ENCODE results near the gene EMD. TPM values are rescaled to one million over a fixed set of nuclear protein-coding genes. Genes with fewer than 3 reads are reported as not detected.
A peak's percentile ranks its signal among the peaks of the same experiment; 100 is the strongest.

The EMD gene
- total and polyA plus RNA-seq, 12 donors = 47.8 to 170 (median 59.6) TPM

- H3K9me3 ChIP-seq = peaks cover 0 to 6% (median 0%) of the 10 kb centered on the region in 11 donors
- H3K27me3 ChIP-seq = no peaks in the 10 kb centered on the region
- ATAC-seq (no peak), DNase-seq (no peak)
- peaks cover 0 to 30% (median 15%) of the 10 kb centered on the region in 9 donors for H3K4me1 ChIP-seq
- intact Hi-C loops (cut with DNase I) = no loop called here
- no peak for TF ChIP-seq CTCF (IDR thresholded peaks at IDR 0.05)
- peaks cover 0 to 20% (median 0%) of the 10 kb centered on the region in 9 donors for H3K36me3 ChIP-seq
- H3K4me3 ChIP-seq = peak overlapping the region in 5 of 10 donors; percentile 80 to 86 (median 82)
- WGBS, 2 donors = 81 to 89% methylated on average over 6 to 14 of the region's 14 CpGs
- H3K27ac ChIP-seq = peak overlapping the region in 5 of 10 donors; percentile 91 to 99 (median 98)
These were observed 1.7 kb downstream of the EMD start for GRCh38 chrX:154380787-154381186.

GRCh38 chrX:154381271-154381670, 2.2 kb downstream of the EMD start:
- Histone ChIP-seq H3K27me3 (no peaks in the 10 kb centered on the region), H3K4me3 (no peak overlapping the region), H3K9me3 (peaks cover 0 to 6% (median 0%) of the 10 kb centered on the region in 11 donors), H3K36me3 (peaks cover 0 to 20% (median 0%) of the 10 kb centered on the region in 9 donors), H3K27ac (no peak overlapping the region), H3K4me1 (peaks cover 0 to 30% (median 15%) of the 10 kb centered on the region in 9 donors)
- TF ChIP-seq CTCF (IDR thresholded peaks at IDR 0.05) = no peak
- intact Hi-C loops (cut with DNase I) = no loop called here
- DNase-seq (no peak), ATAC-seq (no peak)
- WGBS, 2 donors = 80 to 87% methylated on average over 6 of the region's 6 CpGs

DNA sequence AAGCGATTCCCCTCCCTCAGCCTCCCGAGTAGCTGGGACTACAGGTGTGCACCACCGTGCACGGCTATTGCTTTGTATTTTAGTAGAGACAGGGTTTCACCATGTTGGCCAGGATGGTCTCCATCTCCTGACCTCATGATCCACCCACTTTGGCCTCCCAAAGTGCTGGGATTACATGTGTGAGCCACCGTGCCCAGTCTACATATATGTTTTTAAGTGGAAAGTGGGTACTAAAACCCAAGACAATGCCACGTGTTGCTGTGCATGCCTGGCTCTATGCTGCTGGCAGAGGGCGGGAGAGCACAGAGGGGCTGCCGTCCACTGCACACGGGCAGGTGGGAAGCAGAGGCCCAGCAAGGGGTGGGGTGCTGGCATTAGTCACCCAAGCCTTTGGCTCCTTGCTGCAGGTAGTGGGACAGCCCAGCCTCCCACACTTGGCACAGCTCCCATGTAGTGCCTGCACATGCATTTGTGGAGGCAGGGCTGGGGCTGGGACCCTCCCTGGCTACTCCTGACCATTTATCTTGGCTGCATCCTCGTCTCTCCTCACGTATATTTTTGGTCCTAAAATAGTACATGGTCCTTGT, 3.5 kb downstream of the EMD start:
- ATAC-seq (no peak), DNase-seq (no peak)
- H3K4me1 ChIP-seq = peaks cover 0 to 30% (median 15%) of the 10 kb centered on the region in 9 donors
- no peak overlapping the region for H3K4me3 ChIP-seq
- peaks cover 0 to 6% (median 0%) of the 10 kb centered on the region in 11 donors for H3K9me3 ChIP-seq
- TF ChIP-seq CTCF (IDR thresholded peaks at IDR 0.05) = no peak
- intact Hi-C loops (cut with DNase I) = no loop called here
- H3K27me3 ChIP-seq = no peaks in the 10 kb centered on the region
- H3K27ac ChIP-seq = no peak overlapping the region
- 65 to 72% methylated on average over 11 of the region's 11 CpGs for WGBS, 2 donors
- peaks cover 0 to 20% (median 0%) of the 10 kb centered on the region in 9 donors for H3K36me3 ChIP-seq

- no peak overlapping the region for H3K27ac ChIP-seq
- H3K4me3 ChIP-seq = no peak overlapping the region
- WGBS, 2 donors = 50 to 57% methylated on average over 9 to 14 of the region's 14 CpGs
- no peak for ATAC-seq
- no peak for TF ChIP-seq CTCF (IDR thresholded peaks at IDR 0.05)
- peaks cover 0 to 4% (median 0%) of the 10 kb centered on the region in 11 donors for H3K9me3 ChIP-seq
- intact Hi-C loops (cut with DNase I) = no loop called here
- H3K27me3 ChIP-seq = no peaks in the 10 kb centered on the region
- DNase-seq = no peak
- H3K36me3 ChIP-seq = peaks cover 0 to 20% (median 0%) of the 10 kb centered on the region in 9 donors
- H3K4me1 ChIP-seq = peaks cover 0 to 23% (median 11%) of the 10 kb centered on the region in 9 donors
These were observed 4.5 kb downstream of the EMD start for GRCh38 chrX:154383359-154384283.
